HG03039 (cell line): ENCODE measurements around the gene KCNAB1.
"Not testable (repeated sequence)": the region's sequence is repeated elsewhere in the genome, so short reads cannot be mapped to it uniquely, and the experiment has no call there.

ENCODE experiments used
- ATAC-seq: cut with Tn5 transposase; IDR thresholded peaks from one replicate; pipeline ENCODE4 v1.9.1; 2021; ENCODE audit warnings: mild to moderate bottlenecking, moderate library complexity; ENCODE audit not compliant: unreplicated experiment

KCNAB1 gene

DNA sequence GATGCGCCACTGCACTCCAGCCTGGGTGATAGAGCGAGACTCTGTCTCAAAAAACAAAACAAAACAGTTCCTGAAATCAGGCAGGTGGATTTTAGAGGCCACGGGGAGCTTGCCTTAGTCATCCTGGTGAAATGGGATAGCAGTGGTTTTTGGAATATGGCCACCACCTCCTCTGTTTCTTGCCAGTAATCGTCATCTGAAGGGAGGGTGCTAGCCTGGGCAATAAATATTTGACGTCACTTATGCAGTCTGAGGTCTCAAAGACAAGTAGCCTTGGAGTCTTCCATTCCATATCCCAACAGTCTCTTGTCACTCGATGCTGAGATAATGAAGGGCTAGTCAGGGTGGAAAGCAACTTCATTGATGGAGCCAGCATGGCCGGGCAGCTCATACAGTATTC, 55.2 kb downstream of the KCNAB1 start:
- ATAC-seq = no peak

- no peak for ATAC-seq
Observed at GRCh38 chr3:156176048-156176447, 55.7 kb downstream of the KCNAB1 start.

GRCh38 chr3:156176629-156177210, 56.3 kb downstream of the KCNAB1 start:
- ATAC-seq = no peak

- ATAC-seq = no peak
Observed at GRCh38 chr3:156180077-156180476, 59.7 kb downstream of the KCNAB1 start.

DNA sequence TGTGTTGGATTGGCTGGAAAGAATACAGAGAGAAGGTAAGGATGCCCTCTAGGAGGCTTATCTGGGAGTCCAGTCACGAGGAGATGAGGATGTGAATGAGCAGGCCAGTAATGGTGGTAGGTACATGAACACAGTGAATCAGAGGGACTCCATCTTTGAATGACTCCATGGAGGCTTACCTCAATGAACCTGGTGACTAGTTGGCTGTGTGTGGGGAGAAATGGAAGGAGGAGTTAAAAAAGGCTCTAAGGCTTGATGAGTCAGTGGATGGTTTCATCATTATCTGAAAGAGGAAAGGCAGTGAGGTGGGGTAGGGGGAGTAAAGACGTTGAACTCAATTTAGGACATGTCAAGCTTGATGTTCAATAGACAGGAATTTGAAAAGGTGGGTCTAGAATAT, 61.1 kb downstream of the KCNAB1 start:
- ATAC-seq = no peak

DNA sequence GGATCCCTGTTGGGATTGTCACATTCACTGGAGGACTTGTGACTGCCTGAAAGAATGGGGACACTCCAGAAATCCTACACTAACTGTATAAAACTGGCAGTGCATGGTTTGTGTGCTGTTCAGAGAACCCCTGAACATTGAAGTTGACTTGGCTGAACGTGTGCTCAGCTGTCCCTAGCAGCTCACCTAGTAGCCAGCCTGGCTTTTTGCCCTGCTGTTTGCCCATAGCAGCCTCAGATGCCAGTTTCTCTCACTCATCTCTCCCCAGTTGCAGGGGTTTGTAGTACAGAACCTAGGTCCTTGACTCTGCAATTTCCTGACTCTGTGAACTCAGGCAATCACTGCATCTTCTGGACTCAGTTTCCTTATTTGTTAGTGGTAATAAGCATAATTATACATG, 63.0 kb downstream of the KCNAB1 start:
- ATAC-seq = no peak

GRCh38 chr3:156184156-156184555, 63.8 kb downstream of the KCNAB1 start:
- no peak for ATAC-seq

DNA sequence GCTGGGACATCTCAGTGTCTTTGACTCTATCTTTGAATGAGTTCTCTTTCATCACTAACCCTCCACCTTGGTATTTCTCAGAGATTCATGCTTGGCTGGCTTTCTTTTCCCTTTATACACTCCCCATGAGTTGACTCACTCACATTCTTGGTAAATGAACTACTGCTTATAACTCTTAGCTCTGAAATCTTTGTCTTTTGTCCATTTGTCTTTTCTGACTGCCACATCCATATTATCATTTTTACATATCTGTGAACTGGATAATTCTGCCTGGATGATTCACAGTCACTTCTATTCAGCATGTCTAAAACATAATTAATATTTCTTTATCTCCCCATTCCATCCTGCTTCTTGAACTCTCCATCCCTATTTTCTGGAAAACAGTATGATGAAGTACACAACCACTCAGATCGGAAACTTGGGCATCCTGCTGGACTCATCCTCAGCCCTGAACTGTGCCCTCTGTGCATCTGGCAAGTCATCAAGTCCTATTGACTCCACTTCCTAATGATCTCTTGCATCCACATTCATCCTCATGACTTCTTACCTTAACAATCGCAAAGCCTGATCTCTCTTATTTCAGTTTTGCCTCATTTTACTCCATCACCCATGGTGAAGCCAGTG, 66.9 kb downstream of the KCNAB1 start:
- no peak for ATAC-seq

DNA sequence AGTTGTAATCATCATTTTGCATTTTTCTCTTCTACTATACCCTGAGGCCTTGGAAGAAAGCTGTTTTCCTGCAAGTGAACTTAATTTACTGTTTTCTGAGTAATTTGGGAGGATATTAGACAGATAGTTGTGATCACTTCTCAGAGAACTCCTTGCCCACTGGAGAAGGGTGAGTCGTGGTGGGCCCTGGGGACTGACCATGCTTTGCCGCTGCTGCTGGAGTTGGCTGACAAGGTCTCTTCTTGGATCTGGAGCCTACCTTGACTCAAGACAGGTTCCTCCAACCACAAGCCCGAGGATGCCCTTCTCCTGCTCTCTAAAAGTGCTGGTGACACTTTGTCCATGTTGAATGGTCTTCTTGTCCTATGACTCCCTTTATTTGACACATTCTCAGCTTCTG, 68.4 kb downstream of the KCNAB1 start:
- ATAC-seq = no peak

- ATAC-seq = no peak
Observed at GRCh38 chr3:156189927-156190326, 69.5 kb downstream of the KCNAB1 start.

DNA sequence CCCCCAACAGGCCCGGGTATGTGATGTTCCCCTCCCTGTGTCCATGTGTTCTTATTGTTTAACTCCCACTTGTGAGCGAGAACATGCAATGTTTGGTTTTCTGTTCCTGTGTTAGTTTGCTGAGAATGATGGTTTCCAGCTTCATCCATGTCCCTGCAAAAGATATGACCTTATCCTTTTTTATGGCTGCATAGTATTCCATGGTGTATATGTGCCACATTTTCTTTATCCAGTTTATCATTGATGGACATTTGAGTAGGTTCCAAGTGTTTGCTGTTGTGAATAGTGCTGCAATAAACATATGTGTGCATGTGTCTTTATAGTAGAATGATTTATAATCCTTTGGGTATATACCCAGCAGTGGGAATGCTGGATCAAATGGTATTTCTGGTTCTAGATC, 74.6 kb downstream of the KCNAB1 start:
- not testable (repeated sequence) for ATAC-seq

- not testable (repeated sequence) for ATAC-seq
Observed at GRCh38 chr3:156197152-156197551, 76.8 kb downstream of the KCNAB1 start.

DNA sequence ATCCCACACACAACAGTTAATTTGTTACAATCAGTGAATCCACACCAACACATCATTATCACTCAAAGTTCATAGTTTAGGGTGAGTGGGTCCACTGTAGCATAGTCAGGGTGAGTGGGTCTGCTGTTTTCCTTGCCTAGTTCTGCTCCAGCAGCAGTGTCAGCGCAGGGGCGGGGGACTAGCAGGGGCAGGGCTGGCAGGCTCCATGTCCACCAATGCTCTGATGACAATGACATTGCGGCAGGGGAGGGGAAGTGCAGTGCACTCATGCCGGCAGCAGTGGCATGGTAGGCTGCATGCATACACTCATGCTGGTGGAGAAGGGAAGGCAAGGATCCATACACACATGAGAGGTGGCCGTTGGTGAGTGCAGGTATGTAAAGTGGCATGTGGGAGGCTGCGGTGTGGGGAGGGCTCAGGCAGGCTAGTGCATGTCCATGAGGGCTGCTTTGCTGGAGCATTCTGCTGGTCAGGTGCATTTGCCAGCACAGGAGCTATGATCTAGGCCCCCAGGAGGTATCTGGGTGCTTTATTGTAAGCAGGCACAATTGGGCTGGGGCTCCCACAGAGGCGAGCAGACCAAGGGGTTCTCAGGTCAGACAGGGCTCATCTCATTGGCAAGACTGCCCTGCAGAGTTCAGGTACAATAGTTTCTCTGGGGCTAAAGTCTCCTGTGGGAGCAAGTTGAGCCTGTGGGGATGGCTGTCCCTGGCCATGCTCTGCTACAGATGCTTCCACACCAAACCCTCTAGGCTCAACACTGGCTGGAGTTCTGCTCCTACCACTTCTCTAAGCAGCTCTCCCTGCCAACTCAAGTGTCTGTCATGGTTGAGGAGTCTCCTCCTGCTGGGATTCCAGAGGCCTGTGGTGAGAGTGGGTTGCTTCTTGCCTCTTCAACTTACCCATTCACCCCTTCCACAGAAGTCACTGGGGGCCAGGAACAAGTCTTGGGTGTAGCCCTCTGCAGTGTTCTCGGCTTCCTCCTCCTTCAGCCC, 81.3 kb downstream of the KCNAB1 start:
- ATAC-seq = no peak

DNA sequence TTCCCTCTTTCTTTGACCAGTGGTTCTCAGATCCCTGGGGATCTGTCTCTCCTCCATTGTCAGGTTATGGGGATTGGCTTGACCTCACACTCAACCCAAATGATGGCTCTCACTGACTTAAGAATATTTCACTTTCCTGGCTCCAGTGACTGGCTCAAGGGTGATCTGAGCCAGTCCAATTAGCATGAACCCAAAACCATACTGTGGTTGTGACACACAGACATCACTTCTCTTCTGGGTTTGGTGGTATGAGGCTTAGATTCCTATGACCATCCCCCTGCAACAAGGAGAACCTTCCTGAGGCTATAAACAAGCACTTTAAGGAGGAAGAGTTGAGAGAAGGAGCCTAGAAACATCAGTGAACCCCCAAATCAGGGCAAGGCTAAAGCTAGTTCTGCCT, 85.8 kb downstream of the KCNAB1 start:
- no peak for ATAC-seq

GRCh38 chr3:156207802-156208685, 87.7 kb downstream of the KCNAB1 start:
- ATAC-seq = no peak

DNA sequence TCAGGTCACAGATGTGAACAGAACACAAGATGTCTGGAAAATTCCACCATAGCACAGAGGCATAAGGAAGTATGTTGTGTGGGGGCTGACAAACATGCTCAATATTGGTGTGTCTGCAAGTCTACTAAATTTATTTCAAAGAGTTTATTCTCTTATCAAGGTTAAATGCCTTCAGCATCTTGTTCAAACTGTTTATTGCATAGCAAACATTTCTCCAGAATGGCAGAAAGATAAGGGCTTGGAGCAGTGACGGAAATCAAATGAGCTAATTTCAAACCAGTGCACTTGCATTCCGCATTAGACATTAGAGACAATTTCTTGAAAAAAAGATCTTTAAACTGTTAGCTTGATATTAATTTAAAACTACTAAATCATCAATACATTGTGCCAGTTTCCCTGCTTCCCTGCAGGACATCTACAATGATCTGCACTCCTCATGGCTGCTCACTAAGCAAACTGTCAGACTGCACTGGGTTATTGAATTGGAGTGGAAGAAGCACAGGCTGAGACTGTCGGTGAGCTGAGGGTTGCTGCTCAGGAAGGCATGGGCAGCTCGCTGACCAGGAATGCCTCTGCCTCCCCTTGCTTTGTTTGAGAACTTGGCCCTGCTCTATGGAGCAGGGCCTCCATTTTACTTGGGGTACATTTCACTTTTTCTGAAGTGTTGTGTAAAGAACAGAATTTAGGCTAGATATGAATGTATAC, 89.4 kb downstream of the KCNAB1 start:
- ATAC-seq = no peak

GRCh38 chr3:156211583-156211982, 91.2 kb downstream of the KCNAB1 start:
- no peak for ATAC-seq

- ATAC-seq = no peak
Observed at GRCh38 chr3:156214676-156215075, 94.3 kb downstream of the KCNAB1 start.

DNA sequence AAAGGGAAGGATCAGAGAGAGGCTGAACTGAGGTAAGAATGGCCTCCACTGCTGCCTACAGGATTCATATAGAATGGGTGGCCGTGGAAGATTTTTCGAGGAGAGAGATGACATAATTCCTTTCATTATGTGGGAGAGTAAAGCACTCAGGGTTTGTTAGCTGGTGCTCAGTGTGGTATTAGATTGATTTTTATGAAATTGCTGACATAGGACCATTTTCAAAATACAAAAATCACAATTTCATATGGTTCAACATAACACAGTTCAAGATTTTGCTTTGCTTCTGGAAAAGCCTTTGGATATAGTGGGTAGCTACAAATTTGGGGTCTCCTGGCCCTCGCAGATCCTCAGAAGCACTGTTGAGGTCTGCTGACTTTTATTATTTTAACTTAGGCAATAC, 95.4 kb downstream of the KCNAB1 start:
- ATAC-seq = no peak

DNA sequence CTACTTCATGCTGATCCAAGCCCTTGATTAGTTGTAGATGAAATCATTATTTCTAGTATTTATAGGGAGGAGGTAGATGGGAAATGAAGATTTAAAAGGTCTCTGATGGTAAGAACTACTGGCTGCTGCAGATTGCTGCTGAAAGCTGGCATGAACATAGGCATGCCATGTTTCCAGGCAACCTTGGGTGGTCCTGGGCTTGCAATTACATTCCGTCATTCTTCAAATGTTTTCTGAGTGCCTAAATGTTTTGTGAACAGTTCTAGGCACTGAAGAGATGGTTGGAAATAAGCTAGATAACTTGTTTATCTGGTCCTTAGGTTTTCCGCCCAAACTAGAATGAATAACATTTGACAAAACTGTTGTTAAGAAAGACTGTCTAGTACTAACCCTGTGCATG, 95.8 kb downstream of the KCNAB1 start:
- no peak for ATAC-seq
